SH-SY5Y (cell line): ENCODE measurements around the gene LILRB2.

ENCODE experiments used
- GATA2 ChIP-seq: IDR thresholded peaks from 2 replicates; pipeline ENCODE4 v1.6.1; 2011; ENCODE audit warnings: mild to moderate bottlenecking, low read depth, low read length
- GATA3 ChIP-seq: IDR thresholded peaks from 2 replicates; pipeline ENCODE4 v1.6.1; 2011; ENCODE audit warnings: low read depth, mild to moderate bottlenecking, low read length, moderate library complexity

GRCh38 chr19:54317108-54317964 is 36.4 kb upstream of the LILRB2 start:
- TF ChIP-seq GATA3 (no peak), GATA2 (no peak)
